ENCODE data around the gene RCBTB2.
"Not testable (repeated sequence)": the region's sequence is repeated elsewhere in the genome, so short reads cannot be mapped to it uniquely, and the experiment has no call there.

RCBTB2 gene

DNA sequence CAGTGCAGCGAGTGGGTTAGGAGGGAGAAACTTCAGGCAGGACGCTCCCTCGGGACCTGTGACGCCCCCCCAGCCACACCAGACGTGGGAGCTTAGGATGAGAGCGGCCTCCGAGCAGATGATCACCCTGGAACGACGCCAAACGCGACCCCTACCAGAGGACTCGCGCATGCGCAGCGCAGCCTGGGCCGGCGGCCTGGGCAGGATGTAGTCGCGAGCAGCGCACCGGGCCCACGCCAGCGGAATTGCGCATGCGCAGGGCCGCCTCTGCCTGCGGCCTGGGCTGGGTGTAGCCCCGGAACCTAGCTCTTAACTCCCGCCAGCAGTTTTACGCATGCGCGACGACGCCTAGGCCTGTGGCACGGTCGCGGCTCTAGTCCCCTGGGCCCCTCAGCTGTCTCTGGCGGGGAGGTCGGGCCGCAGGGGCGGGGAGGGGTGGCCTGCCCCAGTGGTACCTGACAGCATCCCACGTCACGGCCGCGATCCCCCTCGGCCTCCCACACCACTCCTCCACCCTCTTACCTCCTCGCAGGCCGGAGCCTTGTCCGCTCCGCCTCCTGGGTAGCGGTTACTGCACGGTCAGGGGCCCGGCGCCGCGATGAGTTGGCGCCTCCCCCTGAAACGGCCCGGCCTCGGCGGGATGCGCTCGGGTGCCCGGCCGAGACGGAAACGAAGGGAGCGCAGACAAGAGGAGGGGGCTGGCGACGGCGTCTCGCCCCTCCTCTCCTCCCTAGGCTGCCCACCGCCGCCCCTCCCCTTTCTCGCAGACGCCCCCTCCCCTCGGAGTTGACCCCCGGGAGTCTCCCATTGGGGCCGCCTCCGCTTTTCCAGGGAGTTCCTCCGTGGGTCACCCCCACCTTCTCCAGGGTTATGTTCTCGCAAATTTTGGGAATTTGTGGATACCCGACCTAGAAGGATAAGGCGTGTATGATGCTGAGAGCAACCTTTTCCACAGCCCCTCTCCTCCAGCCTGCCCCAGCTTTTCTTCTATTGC lies at the start of gene RCBTB2:
Gene RCBTB2 (minus strand): TSS at position 575 of the 994 bp plus-strand sequence. CDS start 11,141 bp downstream, outside the sequence.
- H3K4me3 ChIP-seq (ENCODE audit: low read length): peak within 1 kb of the TSS; percentile 78; the same call in 1 of the 2 replicates
- H3K27me3 ChIP-seq (ENCODE audit: control insufficient read depth, insufficient read depth, low read length): no peaks in the 10 kb centered on the region
- whole genome bisulfite sequencing (ENCODE audit: insufficient coverage, insufficient read length): no CpG with 5 or more reads among the region's 84 CpGs
- H3K9me3 ChIP-seq (ENCODE audit: control insufficient read depth, insufficient read depth, low read length): no peaks in the 10 kb centered on the region
- 0 out of 2 replicates have a peak, but pooled peaks cover 2% of the 10 kb centered on the region for H3K4me1 ChIP-seq (ENCODE audit: control insufficient read depth, insufficient read depth, low read length)
- H3K27ac ChIP-seq (ENCODE audit: low read length): no peak within 1 kb of the TSS
- peak; percentile 95 for DNase-seq (ENCODE audit: low read depth, low spot score)
- H3K36me3 ChIP-seq (ENCODE audit: control insufficient read depth, insufficient read depth, low read length): no peaks in the 10 kb centered on the region

DNA sequence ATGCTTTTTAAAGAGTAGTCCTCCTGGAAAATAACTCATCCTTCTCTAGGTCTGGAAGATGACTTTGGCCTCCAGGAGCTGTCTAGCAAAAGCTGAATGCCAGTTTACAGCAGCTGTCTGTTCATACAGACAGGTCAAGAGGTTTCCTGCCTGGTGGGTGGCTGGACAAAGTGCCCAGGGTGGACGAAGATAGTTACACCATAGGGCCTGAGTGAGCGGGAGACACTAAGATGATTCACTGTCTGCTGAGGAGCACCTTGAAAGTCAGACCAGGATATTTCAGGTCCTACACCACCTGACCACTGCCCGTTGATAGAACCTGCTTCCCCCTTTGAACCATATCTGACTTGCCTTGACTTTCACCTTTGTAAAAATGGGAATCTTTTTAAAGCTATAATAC lies 49.2 kb upstream of the RCBTB2 start:
- Histone ChIP-seq H3K9me3 (ENCODE audit: control insufficient read depth, insufficient read depth, low read length) (no peaks in the 10 kb centered on the region), H3K36me3 (ENCODE audit: control insufficient read depth, insufficient read depth, low read length) (no peaks in the 10 kb centered on the region), H3K27ac (ENCODE audit: low read length) (no peak overlapping the region), H3K4me3 (ENCODE audit: low read length) (no peak overlapping the region), H3K4me1 (ENCODE audit: control insufficient read depth, insufficient read depth, low read length) (no peaks in the 10 kb centered on the region), H3K27me3 (ENCODE audit: control insufficient read depth, insufficient read depth, low read length) (no peaks in the 10 kb centered on the region)
- DNase-seq (ENCODE audit: low read depth, low spot score): no peak
- no CpG with 5 or more reads among the region's 3 CpGs for WGBS (ENCODE audit: insufficient coverage, insufficient read length)

DNA sequence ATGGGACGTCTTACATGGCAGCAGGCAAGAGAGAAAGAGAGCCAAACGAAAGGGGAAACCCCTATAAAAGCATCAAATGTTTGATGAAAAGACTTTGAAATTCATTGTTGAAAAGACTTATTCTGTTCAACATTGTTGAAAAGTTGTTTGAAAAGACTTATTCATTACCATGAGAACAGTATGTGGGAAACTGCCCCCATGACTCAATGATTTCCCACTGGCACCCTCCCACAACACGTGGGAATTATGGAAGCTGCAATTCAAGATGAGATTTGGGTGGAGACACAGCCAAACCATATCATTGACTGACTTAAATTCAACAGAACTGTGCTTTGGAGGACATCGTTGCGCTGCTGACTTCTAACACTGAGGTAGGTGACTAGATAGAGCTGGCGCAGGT lies 48.0 kb upstream of the RCBTB2 start:
- no CpG with 5 or more reads among the region's 6 CpGs for WGBS (ENCODE audit: insufficient coverage, insufficient read length)
- Histone ChIP-seq H3K27me3 (ENCODE audit: control insufficient read depth, insufficient read depth, low read length) (no peaks in the 10 kb centered on the region), H3K27ac (ENCODE audit: low read length) (no peak overlapping the region), H3K4me1 (ENCODE audit: control insufficient read depth, insufficient read depth, low read length) (no peaks in the 10 kb centered on the region), H3K36me3 (ENCODE audit: control insufficient read depth, insufficient read depth, low read length) (no peaks in the 10 kb centered on the region), H3K9me3 (ENCODE audit: control insufficient read depth, insufficient read depth, low read length) (no peaks in the 10 kb centered on the region), H3K4me3 (ENCODE audit: low read length) (no peak overlapping the region)
- no peak for DNase-seq (ENCODE audit: low read depth, low spot score)

DNA sequence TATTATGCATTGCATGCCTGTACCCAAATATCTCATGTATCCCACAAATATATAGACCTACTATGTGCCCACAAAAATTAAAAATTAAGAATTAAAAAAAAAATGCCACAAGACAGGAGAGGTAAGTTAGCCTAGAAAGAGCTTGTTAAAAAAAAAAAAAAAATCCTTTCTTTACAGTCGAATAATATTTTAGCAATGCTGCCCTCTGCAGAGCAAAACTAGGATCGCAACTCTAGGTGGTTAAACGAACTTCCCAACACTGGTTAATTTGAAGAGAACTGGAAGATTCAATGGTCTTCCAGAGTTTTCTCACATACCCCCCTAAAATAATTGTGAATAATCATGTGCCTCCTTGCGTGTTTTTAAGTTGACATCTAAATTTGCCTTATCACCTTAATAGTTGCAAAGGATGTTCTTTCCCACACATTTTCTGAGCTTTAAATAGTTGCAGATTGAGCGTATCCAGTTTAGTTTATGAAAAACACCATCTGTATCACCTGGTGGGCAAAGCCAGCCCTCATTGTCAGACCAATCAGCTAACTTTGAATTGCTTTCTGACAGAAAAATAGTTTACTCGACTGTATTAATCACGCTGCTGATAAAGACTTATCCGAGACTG lies 47.4 kb upstream of the RCBTB2 start:
- H3K4me1 ChIP-seq (ENCODE audit: control insufficient read depth, insufficient read depth, low read length): no peaks in the 10 kb centered on the region
- no peak overlapping the region for H3K4me3 ChIP-seq (ENCODE audit: low read length)
- no peaks in the 10 kb centered on the region for H3K27me3 ChIP-seq (ENCODE audit: control insufficient read depth, insufficient read depth, low read length)
- H3K27ac ChIP-seq (ENCODE audit: low read length): no peak overlapping the region
- H3K36me3 ChIP-seq (ENCODE audit: control insufficient read depth, insufficient read depth, low read length): no peaks in the 10 kb centered on the region
- no peaks in the 10 kb centered on the region for H3K9me3 ChIP-seq (ENCODE audit: control insufficient read depth, insufficient read depth, low read length)
- WGBS (ENCODE audit: insufficient coverage, insufficient read length): no CpG with 5 or more reads among the region's 8 CpGs
- DNase-seq (ENCODE audit: low read depth, low spot score): no peak

DNA sequence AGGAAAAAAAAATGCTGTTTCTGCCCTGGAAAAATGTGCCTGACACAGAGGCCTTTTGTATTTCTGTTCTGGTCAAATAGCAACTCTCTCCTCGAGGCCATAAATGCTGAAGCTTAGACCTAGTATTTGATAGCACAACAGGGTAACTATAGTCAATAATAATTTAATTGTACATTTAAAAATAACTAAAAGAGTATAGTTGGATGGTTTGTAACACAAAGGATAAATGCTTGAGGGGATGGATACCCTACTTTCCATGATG lies 47.0 kb upstream of the RCBTB2 start:
- H3K27ac ChIP-seq (ENCODE audit: low read length); H3K27me3 ChIP-seq (ENCODE audit: control insufficient read depth, insufficient read depth, low read length); H3K4me1 ChIP-seq (ENCODE audit: control insufficient read depth, insufficient read depth, low read length); H3K36me3 ChIP-seq (ENCODE audit: control insufficient read depth, insufficient read depth, low read length); H3K9me3 ChIP-seq (ENCODE audit: control insufficient read depth, insufficient read depth, low read length); DNase-seq (ENCODE audit: low read depth, low spot score); H3K4me3 ChIP-seq (ENCODE audit: low read length): not testable (repeated sequence)
- WGBS (ENCODE audit: insufficient coverage, insufficient read length): no CpG with 5 or more reads among the region's 1 CpG

DNA sequence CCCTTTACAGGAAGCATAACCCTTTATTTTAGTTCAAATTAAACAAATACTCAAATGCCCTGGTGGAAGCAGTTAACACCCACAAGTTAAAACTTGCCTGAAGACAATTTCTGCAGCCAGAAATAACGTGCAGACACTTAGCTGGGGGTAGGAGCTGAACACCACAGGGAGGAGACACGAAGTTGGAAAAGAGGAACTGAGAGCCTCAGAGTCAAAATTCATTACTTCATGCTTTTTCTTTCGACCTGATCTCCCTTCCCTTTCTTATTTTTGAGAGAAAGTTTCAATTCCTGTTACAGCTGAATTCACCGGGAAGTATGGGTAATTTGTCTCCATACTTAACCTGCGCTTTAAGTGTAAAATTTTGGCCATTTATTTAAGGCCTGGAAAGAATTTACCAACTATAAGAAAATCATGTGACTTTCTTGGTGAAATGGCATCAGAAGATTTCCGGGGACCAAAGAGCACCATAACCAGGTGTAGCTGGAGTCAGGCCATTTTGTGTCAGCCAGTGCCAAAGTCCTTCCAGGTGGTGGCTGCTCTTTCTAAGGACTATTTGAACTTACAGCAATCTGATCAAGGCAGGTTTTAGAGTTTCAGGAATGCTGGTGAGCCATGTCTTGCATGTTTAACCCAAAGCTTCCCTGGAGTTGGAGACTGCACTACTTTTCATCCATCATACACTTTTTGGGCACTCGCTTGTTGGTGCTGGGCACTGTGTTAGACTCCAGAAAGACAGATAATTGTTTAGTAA lies 46.5 kb upstream of the RCBTB2 start:
- Histone ChIP-seq H3K9me3 (ENCODE audit: control insufficient read depth, insufficient read depth, low read length) (no peaks in the 10 kb centered on the region), H3K27ac (ENCODE audit: low read length) (no peak overlapping the region)

DNA sequence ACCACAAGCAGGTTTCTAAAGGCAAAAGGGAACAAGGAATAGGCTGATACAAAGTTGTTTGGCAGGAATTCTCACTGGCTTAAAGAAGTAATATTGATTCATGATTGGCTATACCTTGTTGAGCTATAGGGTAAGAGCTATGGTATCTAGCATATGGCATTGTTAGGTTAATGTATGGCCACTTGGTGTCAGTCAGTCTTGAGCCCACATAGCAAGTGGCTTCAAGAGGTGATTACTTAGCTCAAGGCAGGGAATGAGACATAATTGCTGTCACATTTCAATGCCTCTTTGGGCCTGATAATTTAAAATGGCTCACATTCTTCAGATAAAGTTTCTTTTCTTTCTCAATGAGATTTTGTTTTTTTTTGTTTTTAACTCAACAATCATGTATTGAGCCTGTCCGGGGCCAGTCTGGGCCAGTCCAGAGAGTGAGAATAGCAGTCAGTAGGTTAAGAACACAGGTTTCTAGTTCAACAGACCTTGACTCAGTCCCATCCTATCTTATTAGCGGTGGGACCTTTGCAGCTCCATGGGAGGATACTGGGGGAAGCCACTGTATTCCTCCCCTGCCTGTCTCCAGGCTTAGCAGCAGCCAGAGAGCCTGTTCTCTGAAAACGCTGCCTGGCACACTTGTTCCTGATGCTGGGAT lies 45.8 kb upstream of the RCBTB2 start:
- DNase-seq (ENCODE audit: low read depth, low spot score): no peak
- H3K27ac ChIP-seq (ENCODE audit: low read length): no peak overlapping the region
- H3K27me3 ChIP-seq (ENCODE audit: control insufficient read depth, insufficient read depth, low read length): no peaks in the 10 kb centered on the region
- no CpG with 5 or more reads among the region's 3 CpGs for WGBS (ENCODE audit: insufficient coverage, insufficient read length)
- no peaks in the 10 kb centered on the region for H3K4me1 ChIP-seq (ENCODE audit: control insufficient read depth, insufficient read depth, low read length)
- no peaks in the 10 kb centered on the region for H3K9me3 ChIP-seq (ENCODE audit: control insufficient read depth, insufficient read depth, low read length)
- H3K36me3 ChIP-seq (ENCODE audit: control insufficient read depth, insufficient read depth, low read length): no peaks in the 10 kb centered on the region
- no peak overlapping the region for H3K4me3 ChIP-seq (ENCODE audit: low read length)

More for the DNA sequence above, 46.5 kb upstream of the RCBTB2 start:
- Histone ChIP-seq H3K36me3 (ENCODE audit: control insufficient read depth, insufficient read depth, low read length) (no peaks in the 10 kb centered on the region), H3K27me3 (ENCODE audit: control insufficient read depth, insufficient read depth, low read length) (no peaks in the 10 kb centered on the region), H3K4me1 (ENCODE audit: control insufficient read depth, insufficient read depth, low read length) (no peaks in the 10 kb centered on the region), H3K4me3 (ENCODE audit: low read length) (no peak overlapping the region)
- no CpG with 5 or more reads among the region's 7 CpGs for WGBS (ENCODE audit: insufficient coverage, insufficient read length)
- DNase-seq (ENCODE audit: low read depth, low spot score): no peak

DNA sequence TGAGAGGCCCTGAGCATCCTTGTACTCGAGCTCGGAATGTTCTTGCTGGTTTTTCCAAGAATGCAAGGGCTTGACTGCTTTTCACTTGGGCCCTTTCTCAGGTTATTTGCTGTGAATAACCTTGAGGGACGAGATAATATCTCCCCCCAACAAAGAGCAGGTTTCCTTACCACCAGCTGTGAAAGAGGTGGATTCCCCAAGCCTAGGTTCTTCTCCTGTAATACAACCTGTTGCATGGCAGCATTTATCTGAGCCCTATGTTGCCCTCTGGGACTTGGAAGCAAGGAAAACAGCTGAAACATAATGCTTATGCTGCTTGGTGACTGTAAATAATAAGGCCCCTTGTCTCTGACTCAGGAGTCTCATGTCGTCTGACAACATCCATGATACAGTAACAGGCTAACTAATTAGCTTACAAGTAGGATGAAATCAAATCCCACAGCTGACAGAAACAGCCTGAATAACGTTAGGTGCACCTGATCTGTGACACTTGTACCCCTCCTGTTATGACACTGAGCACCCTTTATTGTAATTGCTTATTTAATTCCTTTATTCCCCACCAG lies 43.6 kb upstream of the RCBTB2 start:
- Histone ChIP-seq H3K27me3 (ENCODE audit: control insufficient read depth, insufficient read depth, low read length) (no peaks in the 10 kb centered on the region), H3K4me3 (ENCODE audit: low read length) (no peak overlapping the region), H3K27ac (ENCODE audit: low read length) (no peak overlapping the region), H3K36me3 (ENCODE audit: control insufficient read depth, insufficient read depth, low read length) (no peaks in the 10 kb centered on the region), H3K9me3 (ENCODE audit: control insufficient read depth, insufficient read depth, low read length) (no peaks in the 10 kb centered on the region), H3K4me1 (ENCODE audit: control insufficient read depth, insufficient read depth, low read length) (no peaks in the 10 kb centered on the region)
- DNase-seq (ENCODE audit: low read depth, low spot score): no peak
- WGBS (ENCODE audit: insufficient coverage, insufficient read length): no CpG with 5 or more reads among the region's 5 CpGs

DNA sequence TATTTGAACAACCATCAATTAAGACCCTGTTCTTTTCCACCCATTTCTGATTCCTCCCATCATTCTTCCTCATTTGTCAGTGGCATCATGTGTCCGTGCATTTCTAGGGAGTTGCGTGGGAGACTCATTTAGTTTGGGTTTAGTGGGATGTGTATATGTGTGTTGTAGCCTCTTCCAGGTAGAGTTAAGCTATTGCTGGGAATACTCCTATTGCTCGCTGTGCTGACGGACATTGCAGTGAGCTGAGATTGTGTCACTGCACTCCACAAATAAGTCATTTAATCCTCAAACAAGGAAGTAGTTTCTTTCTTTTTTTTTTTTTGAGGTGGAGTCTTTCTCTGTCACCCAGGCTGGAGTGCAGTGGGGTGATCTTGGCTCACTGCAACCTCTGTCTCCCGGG lies 42.2 kb upstream of the RCBTB2 start:
- Histone ChIP-seq H3K4me1 (ENCODE audit: control insufficient read depth, insufficient read depth, low read length) (no peaks in the 10 kb centered on the region), H3K4me3 (ENCODE audit: low read length) (no peak overlapping the region), H3K36me3 (ENCODE audit: control insufficient read depth, insufficient read depth, low read length) (no peaks in the 10 kb centered on the region), H3K9me3 (ENCODE audit: control insufficient read depth, insufficient read depth, low read length) (no peaks in the 10 kb centered on the region), H3K27ac (ENCODE audit: low read length) (no peak overlapping the region), H3K27me3 (ENCODE audit: control insufficient read depth, insufficient read depth, low read length) (no peaks in the 10 kb centered on the region)
- no CpG with 5 or more reads among the region's 5 CpGs for WGBS (ENCODE audit: insufficient coverage, insufficient read length)
- no peak for DNase-seq (ENCODE audit: low read depth, low spot score)

All from iPS DF 6.9 (cell line).